H9 (cell line): ENCODE data around the gene SLC22A17. TPM values are rescaled to one million over a fixed set of nuclear protein-coding genes. Genes with fewer than 3 reads are reported as not detected.

Experiments
- DNase-seq: peaks from one replicate; pipeline ENCODE4 v3.0.0-alpha.2; 2017
- H2AFZ ChIP-seq: one replicate; pipeline ENCODE4 v1.6.1; 2013; ENCODE audit warnings: mild to moderate bottlenecking, low read length, control low read depth, moderate library complexity
- H2AK5ac ChIP-seq: 2 replicates; pipeline ENCODE4 v1.6.1; 2013; ENCODE audit warnings: low read length, control low read depth, mixed read lengths; ENCODE audit not compliant: insufficient read length
- H2BK120ac ChIP-seq: one replicate; pipeline ENCODE4 v1.6.1; 2013; ENCODE audit warnings: low read depth, mild to moderate bottlenecking, low read length, control low read depth, inconsistent platforms; ENCODE audit not compliant: poor library complexity, severe bottlenecking
- H2BK12ac ChIP-seq: 2 replicates; pipeline ENCODE4 v1.6.1; 2013; ENCODE audit warnings: low read length, control low read depth, mixed read lengths, low read depth; ENCODE audit not compliant: insufficient read length
- H2BK15ac ChIP-seq: 2 replicates; pipeline ENCODE4 v1.6.1; 2013; ENCODE audit warnings: low read depth, low read length, control low read depth
- H2BK20ac ChIP-seq: one replicate; pipeline ENCODE4 v1.6.1; 2013; ENCODE audit warnings: low read depth, mild to moderate bottlenecking, low read length, control low read depth, inconsistent platforms; ENCODE audit not compliant: poor library complexity, severe bottlenecking
- H2BK5ac ChIP-seq: 2 replicates; pipeline ENCODE4 v1.6.1; 2013; ENCODE audit warnings: low read length, control low read depth, mixed read lengths; ENCODE audit not compliant: insufficient read length
- H3K14ac ChIP-seq: 2 replicates; pipeline ENCODE4 v1.6.1; 2013; ENCODE audit warnings: low read length, control low read depth; ENCODE audit not compliant: insufficient read depth
- H3K18ac ChIP-seq: 2 replicates; pipeline ENCODE4 v1.6.1; 2013; ENCODE audit warnings: low read depth, mild to moderate bottlenecking, mixed read lengths, low read length, control low read depth; ENCODE audit not compliant: insufficient read length
- H3K23ac ChIP-seq: 2 replicates; pipeline ENCODE4 v1.6.1; 2013; ENCODE audit warnings: low read length, control low read depth, mixed read lengths, low read depth; ENCODE audit not compliant: insufficient read length
- H3K23me2 ChIP-seq: 2 replicates; pipeline ENCODE4 v1.6.1; 2013; ENCODE audit warnings: low read depth, mild to moderate bottlenecking, mixed read lengths, low read length, control low read depth; ENCODE audit not compliant: insufficient read length, poor library complexity, severe bottlenecking
- H3K27ac ChIP-seq: 2 replicates; pipeline ENCODE4 v1.5.1; 2013; ENCODE audit warnings: low read length, control low read depth, mixed read lengths, low read depth; ENCODE audit not compliant: insufficient read length
- H3K27me3 ChIP-seq: 2 replicates; pipeline ENCODE4 v1.6.1; 2013; ENCODE audit warnings: low read length, control low read depth, inconsistent platforms; ENCODE audit not compliant: insufficient read depth
- H3K4ac ChIP-seq: 2 replicates; pipeline ENCODE4 v1.6.1; 2013; ENCODE audit warnings: low read depth, mild to moderate bottlenecking, control low read depth, inconsistent platforms, low read length, moderate library complexity
- H3K4me1 ChIP-seq: 2 replicates; pipeline ENCODE4 v1.6.1; 2013; ENCODE audit warnings: low read length, control low read depth, inconsistent platforms; ENCODE audit not compliant: insufficient read depth
- H3K4me2 ChIP-seq: 2 replicates; pipeline ENCODE4 v1.6.1; 2013; ENCODE audit warnings: low read length, control low read depth, mixed read lengths; ENCODE audit not compliant: insufficient read length, insufficient read depth
- H3K56ac ChIP-seq: 2 replicates; pipeline ENCODE4 v1.6.1; 2013; ENCODE audit warnings: low read depth, mild to moderate bottlenecking, mixed read lengths, low read length, control low read depth; ENCODE audit not compliant: insufficient read length
- H3K79me1 ChIP-seq: 2 replicates; pipeline ENCODE4 v1.6.1; 2013; ENCODE audit warnings: low read depth, mild to moderate bottlenecking, moderate library complexity, low read length, control low read depth, inconsistent platforms; ENCODE audit not compliant: insufficient read depth, poor library complexity, severe bottlenecking
- H3K79me2 ChIP-seq: 2 replicates; pipeline ENCODE4 v1.6.1; 2013; ENCODE audit warnings: low read length, control low read depth, inconsistent platforms; ENCODE audit not compliant: insufficient read depth
- H3K9ac ChIP-seq: 2 replicates; pipeline ENCODE4 v1.6.1; 2013; ENCODE audit warnings: low read length, control low read depth, mixed read lengths; ENCODE audit not compliant: insufficient read length; ENCODE audit errors: extremely low read depth
- H3K9me3 ChIP-seq: one replicate; pipeline ENCODE4 v1.6.1; 2013; ENCODE audit warnings: low read depth, low read length, inconsistent platforms; ENCODE audit not compliant: control insufficient read depth
- H3T11ph ChIP-seq: one replicate; pipeline ENCODE4 v1.6.1; 2013; ENCODE audit warnings: mild to moderate bottlenecking, low read length, control low read depth, inconsistent platforms
- H4K20me1 ChIP-seq: one replicate; pipeline ENCODE4 v1.6.1; 2013; ENCODE audit not compliant: control insufficient read depth, insufficient read length, insufficient read depth
- H4K5ac ChIP-seq: 2 replicates; pipeline ENCODE4 v1.6.1; 2013; ENCODE audit warnings: low read depth, mild to moderate bottlenecking, mixed read lengths, low read length, control low read depth; ENCODE audit not compliant: insufficient read length
- H4K8ac ChIP-seq: replicated peaks from 2 replicates; pipeline ENCODE4 v1.6.1; 2013; ENCODE audit warnings: low read length, control low read depth, mixed read lengths, low read depth; ENCODE audit not compliant: insufficient read length
- H4K91ac ChIP-seq: 2 replicates; pipeline ENCODE4 v1.6.1; 2013; ENCODE audit warnings: low read depth, mild to moderate bottlenecking, moderate library complexity, mixed read lengths, low read length, control low read depth; ENCODE audit not compliant: insufficient read length
- H3K27ac Mint-ChIP-seq, 3 experiments: 2 replicates in 2 of 3; 3 replicates in 1 of 3; pipeline ENCODE4 v1.8.0; 2020 to 2021; ENCODE audit warnings: mixed read lengths in 3 of 3, mild to moderate bottlenecking in 1 of 3, moderate library complexity in 1 of 3
- H3K27me3 Mint-ChIP-seq: 2 replicates; pipeline ENCODE4 v1.8.0; 2021; ENCODE audit warnings: low read depth, mild to moderate bottlenecking, moderate library complexity, mixed read lengths
- H3K36me3 Mint-ChIP-seq, 3 experiments: 2 replicates in 2 of 3; 3 replicates in 1 of 3; pipeline ENCODE4 v1.8.0; 2020 to 2021; ENCODE audit warnings: low read depth in 3 of 3, mixed read lengths in 3 of 3; ENCODE audit not compliant: insufficient read depth in 1 of 3
- H3K4me1 Mint-ChIP-seq, 2 experiments: 2 replicates each; pipeline ENCODE4 v1.8.0; 2020; ENCODE audit warnings: mixed read lengths in 2 of 2
- H3K4me3 Mint-ChIP-seq, 2 experiments: 2 replicates in 1 of 2; 3 replicates in 1 of 2; pipeline ENCODE4 v1.8.0; 2020 to 2021; ENCODE audit warnings: mild to moderate bottlenecking in 2 of 2, mixed read lengths in 2 of 2, moderate library complexity in 1 of 2
- H3K9me3 Mint-ChIP-seq, 2 experiments: 2 replicates in 1 of 2; 3 replicates in 1 of 2; pipeline ENCODE4 v1.8.0; 2020; ENCODE audit warnings: mild to moderate bottlenecking in 2 of 2, mixed read lengths in 2 of 2, moderate library complexity in 1 of 2
- CTCF ChIP-seq: fragments of 200-600 bp; sonication (generic); conservative IDR thresholded peaks from 3 replicates; pipeline ENCODE4 v1.8.0; 2021; ENCODE audit warnings: antibody characterized with exemption, mild to moderate bottlenecking
- WGBS: extraction: QIAGEN DNeasy Blood & Tissue Kit; methylation state at CpG from one replicate; pipeline ENCODE4 v1.1.7; 2013; ENCODE audit warnings: missing lambda C conversion rate, low lambda C conversion rate, mixed read lengths; ENCODE audit not compliant: insufficient read length; ENCODE audit errors: extremely low coverage; 5-methylcytosine and 5-hydroxymethylcytosine counted together
- total RNA-seq: library from RNA; stranded (reverse); gene quantifications from 2 replicates; pipeline ENCODE4 v1.2.1, GENCODE V29; 2021

SLC22A17 gene
- total RNA-seq, 1 experiment from 2014 or later: 33.0 TPM

- H3K56ac ChIP-seq: no peak overlapping the region
- no peak overlapping the region for H3T11ph ChIP-seq
- peak; percentile 56 for DNase-seq
- peaks cover 3% of the 10 kb centered on the region for H3K23me2 ChIP-seq
- Mint-ChIP-seq H3K4me3 (no peak overlapping the region), H3K9me3 (peaks cover under 1 to 4% of the 10 kb centered on the region in 2 experiments; a peak in 3 of 5 replicates), H3K27ac (no peak overlapping the region; a peak in 1 of 7 replicates), H3K36me3 (peaks cover 16 to 26% (median 22%) of the 10 kb centered on the region in 3 experiments), H3K4me1 (peaks cover 24 to 25% of the 10 kb centered on the region in 2 experiments), H3K27me3 (peaks cover 16% of the 10 kb centered on the region)
- no peaks in the 10 kb centered on the region for H3K9me3 ChIP-seq
- no peaks in the 10 kb centered on the region for H4K20me1 ChIP-seq
- no peak overlapping the region for H2BK5ac ChIP-seq
- TF ChIP-seq CTCF: no peak
- H3K27me3 ChIP-seq: no peaks in the 10 kb centered on the region
- no peak overlapping the region for H3K9ac ChIP-seq
- no peak overlapping the region for H2BK20ac ChIP-seq
- no peaks in the 10 kb centered on the region; the same call in 1 of the 2 replicates for H3K4me1 ChIP-seq
- no peak overlapping the region for H2BK12ac ChIP-seq
- no peak overlapping the region for H4K91ac ChIP-seq
- H4K8ac ChIP-seq: no peak overlapping the region
- no peak overlapping the region for H3K4me2 ChIP-seq
- no CpG with 5 or more reads among the region's 27 CpGs for WGBS
- no peak overlapping the region for H2BK15ac ChIP-seq
- H3K79me2 ChIP-seq: no peaks in the 10 kb centered on the region
- no peak overlapping the region for H2BK120ac ChIP-seq
- H3K27ac ChIP-seq: no peak overlapping the region
- no peak overlapping the region for H3K4ac ChIP-seq
- no peak overlapping the region for H2AK5ac ChIP-seq
- H3K23ac ChIP-seq: no peak overlapping the region
- H4K5ac ChIP-seq: no peak overlapping the region
- no peak overlapping the region for H2AFZ ChIP-seq
- H3K79me1 ChIP-seq: no peaks in the 10 kb centered on the region
- H3K14ac ChIP-seq: no peak overlapping the region
- H3K18ac ChIP-seq: no peak overlapping the region
Measured at GRCh38 chr14:23346693-23347405, 5.8 kb downstream of the SLC22A17 start.
